H1 (cell line): ENCODE data around the gene GMCL2. TPM values are rescaled to one million over a fixed set of nuclear protein-coding genes. Genes with fewer than 3 reads are reported as not detected.

ENCODE experiments used
- ASH2L ChIP-seq: fragments of 200-600, 300-600 bp; sonication (generic); IDR thresholded peaks from one replicate; pipeline ENCODE4 v1.7.1; 2017; ENCODE audit warnings: low read length
- ATF2 ChIP-seq: IDR thresholded peaks from 2 replicates; pipeline ENCODE4 v1.6.1; 2012; ENCODE audit warnings: low read length, inconsistent platforms
- CBX5 ChIP-seq: fragments of 300-800, 300-1000 bp; sonication (generic); IDR thresholded peaks from 2 replicates; pipeline ENCODE4 v1.7.1; 2016; ENCODE audit warnings: antibody characterized with exemption, low read length, low read depth
- CEBPB ChIP-seq: IDR thresholded peaks from 2 replicates; pipeline ENCODE4 v1.6.1; 2012; ENCODE audit warnings: low read depth, low read length
- CHD1 ChIP-seq: IDR thresholded peaks from 2 replicates; pipeline ENCODE4 v1.6.1; 2012; ENCODE audit warnings: low read depth, low read length, improper control_type of control experiment
- E2F6 ChIP-seq: IDR thresholded peaks from 2 replicates; pipeline ENCODE4 v1.6.1; 2012; ENCODE audit warnings: inconsistent platforms
- GABPA ChIP-seq: IDR thresholded peaks from 2 replicates; pipeline ENCODE4 v1.6.1; 2011; ENCODE audit warnings: mild to moderate bottlenecking, low read length, moderate library complexity, borderline replicate concordance; ENCODE audit not compliant: insufficient read depth
- GTF2F1 ChIP-seq: IDR thresholded peaks from 2 replicates; pipeline ENCODE4 v1.6.1; 2012; ENCODE audit warnings: low read depth, low read length, improper control_type of control experiment, borderline replicate concordance
- HDAC2 ChIP-seq, 2 experiments: fragments of 300-600 bp in 1 of 2; sonication (generic) in 1 of 2; IDR thresholded peaks; 2 replicates each; pipeline ENCODE4 v1.6.1; 2011 to 2012; ENCODE audit warnings: low read depth in 2 of 2, low read length in 2 of 2, mild to moderate bottlenecking in 2 of 2, moderate library complexity in 2 of 2, borderline replicate concordance in 1 of 2, inconsistent platforms in 1 of 2
- KDM5A ChIP-seq: fragments of 200-600 bp; IDR thresholded peaks from 2 replicates; pipeline ENCODE4 v1.7.1; 2012; ENCODE audit warnings: mild to moderate bottlenecking, low read length, inconsistent platforms, mixed read lengths
- MAFK ChIP-seq: IDR thresholded peaks from 2 replicates; pipeline ENCODE4 v1.6.1; 2012; ENCODE audit warnings: low read depth, mild to moderate bottlenecking, improper control_type of control experiment, low read length
- NANOG ChIP-seq: IDR thresholded peaks from 2 replicates; pipeline ENCODE4 v1.6.1; 2011; ENCODE audit warnings: low read length, low read depth, mild to moderate bottlenecking, inconsistent platforms; ENCODE audit not compliant: insufficient read depth, poor library complexity, severe bottlenecking
- SIN3A ChIP-seq, 2 experiments: IDR thresholded peaks in 1 of 2; conservative IDR thresholded peaks in 1 of 2; 2 replicates each; pipeline ENCODE4 v1.6.1; 2011 to 2012; ENCODE audit warnings: low read length in 2 of 2, improper control_type of control experiment in 1 of 2, low read depth in 1 of 2, mild to moderate bottlenecking in 1 of 2
- SIX5 ChIP-seq: IDR thresholded peaks from 2 replicates; pipeline ENCODE4 v1.6.1; 2011; ENCODE audit warnings: mild to moderate bottlenecking, low read depth, low read length
- SP2 ChIP-seq: IDR thresholded peaks from 2 replicates; pipeline ENCODE4 v1.6.1; 2012; ENCODE audit warnings: mild to moderate bottlenecking, low read length, inconsistent platforms
- TBP ChIP-seq: IDR thresholded peaks from 2 replicates; pipeline ENCODE4 v1.6.1; 2011; ENCODE audit warnings: low read depth, low read length, improper control_type of control experiment
- USF2 ChIP-seq: IDR thresholded peaks from 2 replicates; pipeline ENCODE4 v1.6.1; 2011; ENCODE audit warnings: low read length, improper control_type of control experiment
- ZNF274 ChIP-seq: IDR thresholded peaks from 2 replicates; pipeline ENCODE4 v1.7.0; 2012; ENCODE audit warnings: low read length, borderline replicate concordance; ENCODE audit errors: extremely low read depth
- polyA plus RNA-seq, 7 experiments: library from polyadenylated mRNA; depleted of rRNA in 3 of 7; stranded (reverse) in 5 of 7; unstranded in 2 of 7; fragments of >200 nt in 5 of 7; fragments of 200-250 nt in 2 of 7; gene quantifications; 1 replicate in 5 of 7; 2 replicates in 1 of 7; 4 replicates in 1 of 7; pipeline versions ENCODE4 v1.2.1 to v1.2.3, GENCODE V29; 2011 to 2013; ENCODE audit warnings: missing spikeins in 2 of 7, mixed read lengths in 2 of 7
- total RNA-seq: library from RNA; stranded (reverse); fragmentation: NEBNext Ultra II Directional; extraction: Animal tissue kit (Norgen Biotek cat#: 25700); gene quantifications from 2 replicates; pipeline ENCODE4 v1.2.1, GENCODE V29; 2021

Gene GMCL2
- total and polyA plus RNA-seq, 2 of the 8 experiments (the other 6 are each of a cell fraction or from before 2014, with no cell fraction given), result 0.13 TPM; not detected in 1

DNA sequence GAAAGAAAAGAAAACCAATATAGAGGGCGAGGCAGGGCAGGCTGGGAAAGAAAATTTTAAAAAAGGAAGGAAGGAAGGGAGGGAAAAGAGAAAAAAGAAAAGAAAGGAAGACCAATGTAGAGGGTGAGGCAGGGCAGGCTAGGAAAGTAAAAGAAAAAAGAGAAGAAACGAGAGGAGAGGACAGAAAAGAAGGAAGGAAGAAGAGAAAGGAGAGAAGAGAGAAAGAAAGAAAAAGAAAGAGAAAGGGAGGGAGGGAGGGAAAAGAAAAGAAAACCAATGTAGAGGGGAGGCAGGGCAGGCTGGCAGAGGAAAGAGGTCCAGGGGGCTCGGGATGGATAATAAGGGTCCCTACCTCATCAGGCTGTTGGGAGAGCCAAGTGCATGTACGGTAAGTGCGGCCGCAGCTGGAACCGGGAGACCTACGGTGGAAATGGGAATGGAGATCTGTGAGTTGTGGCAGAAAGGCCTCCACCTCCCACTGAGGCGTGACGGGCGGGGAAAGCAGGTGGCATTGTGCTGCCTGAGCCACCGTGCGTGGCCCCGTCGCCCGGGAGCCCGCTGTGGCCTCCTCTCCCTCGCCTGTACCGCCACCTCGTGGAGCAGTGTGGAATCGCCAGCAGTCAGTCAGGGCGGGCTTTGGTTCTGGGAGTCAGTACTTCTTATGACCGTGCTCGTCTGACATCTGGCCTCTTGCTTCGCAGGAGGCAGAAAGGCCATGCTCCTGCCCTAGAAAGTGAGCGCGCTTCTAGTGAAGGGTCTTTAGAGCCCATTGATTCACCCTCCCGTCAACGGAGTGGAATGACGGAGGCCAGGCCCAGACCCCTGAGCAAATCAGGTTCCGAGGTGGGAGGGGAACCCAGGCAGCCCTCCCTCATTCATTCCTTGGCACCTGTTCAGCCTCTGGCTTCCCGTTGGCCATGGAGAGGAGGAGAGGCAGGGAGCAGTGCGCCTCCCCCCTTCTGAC lies 23.1 kb downstream of the GMCL2 start (continued):
- TF ChIP-seq SIN3A (conservative IDR thresholded peaks at IDR 0.05 in 1 of 2, IDR thresholded peaks at IDR 0.05 in 1 of 2; ENCODE audit: low read depth in 1 of 2, low read length in 2 of 2) (peak in 1 of 2 experiments; percentile 81; a peak in 2 of 4 replicates), TBP (peak; percentile 36; the same call in 1 of the 2 replicates), KDM5A (no peak), CBX5 (no peak), MAFK (no peak), USF2 (no peak), GABPA (no peak), GTF2F1 (no peak), CEBPB (no peak), SIX5 (no peak), HDAC2 (IDR thresholded peaks at IDR 0.05; ENCODE audit: borderline replicate concordance in 1 of 2, low read depth in 2 of 2, low read length in 2 of 2) (peak in 1 of 2 experiments; percentile 60; a peak in 1 of 4 replicates), ATF2 (no peak), ZNF274 (no peak), CHD1 (no peak), NANOG (no peak), ASH2L (peak; percentile 41), SP2 (no peak), E2F6 (peak; percentile 75)
